Mesenchymal stem cell (in vitro differentiated cells and primary cell): ENCODE data around the gene TMEM184B.

Source experiments
- DNase-seq: peaks from one replicate; pipeline ENCODE4 v3.0.0-alpha.2; 2013
- H2AFZ ChIP-seq: one replicate; pipeline ENCODE4 v1.6.1; 2013; ENCODE audit warnings: low read depth, mild to moderate bottlenecking, control low read depth, inconsistent platforms, low read length, moderate library complexity
- H2AK5ac ChIP-seq: 2 replicates; pipeline ENCODE4 v1.6.1; 2013; ENCODE audit warnings: low read length, moderate library complexity, mild to moderate bottlenecking, inconsistent platforms; ENCODE audit not compliant: severe bottlenecking
- H2BK120ac ChIP-seq: one replicate; pipeline ENCODE4 v1.6.1; 2013; ENCODE audit warnings: low read depth, mild to moderate bottlenecking, inconsistent platforms, low read length, moderate library complexity
- H2BK12ac ChIP-seq, 2 experiments: one replicate each; pipeline ENCODE4 v1.6.1; 2013; ENCODE audit warnings: inconsistent platforms in 2 of 2, low read length in 2 of 2, mild to moderate bottlenecking in 2 of 2, moderate library complexity in 2 of 2, control low read depth in 1 of 2
- H2BK15ac ChIP-seq: one replicate; pipeline ENCODE4 v1.6.1; 2013; ENCODE audit warnings: mild to moderate bottlenecking, low read depth, inconsistent platforms; ENCODE audit not compliant: poor library complexity, severe bottlenecking
- H2BK5ac ChIP-seq: 2 replicates; pipeline ENCODE4 v1.6.1; 2013; ENCODE audit warnings: low read depth, mild to moderate bottlenecking, low read length, control low read depth, inconsistent platforms; ENCODE audit not compliant: poor library complexity, severe bottlenecking
- H3K14ac ChIP-seq, 2 experiments: one replicate each; pipeline ENCODE4 v1.6.1; 2013; ENCODE audit warnings: inconsistent platforms in 2 of 2, low read length in 2 of 2, control low read depth in 1 of 2, mild to moderate bottlenecking in 1 of 2, moderate library complexity in 1 of 2
- H3K18ac ChIP-seq, 2 experiments: one replicate each; pipeline ENCODE4 v1.6.1; 2013; ENCODE audit warnings: inconsistent platforms in 2 of 2, low read length in 2 of 2, control low read depth in 1 of 2, low read depth in 1 of 2, mild to moderate bottlenecking in 1 of 2
- H3K23ac ChIP-seq, 2 experiments: one replicate each; pipeline ENCODE4 v1.6.1; 2013; ENCODE audit warnings: inconsistent platforms in 2 of 2, low read length in 2 of 2, mild to moderate bottlenecking in 2 of 2, moderate library complexity in 2 of 2, control low read depth in 1 of 2
- H3K27ac ChIP-seq: 2 replicates; pipeline ENCODE4 v1.5.1; 2013; ENCODE audit warnings: mild to moderate bottlenecking, moderate library complexity, low read length, control low read depth, inconsistent platforms; ENCODE audit not compliant: poor library complexity, severe bottlenecking
- H3K27me3 ChIP-seq, 2 experiments: 2 replicates each; pipeline versions ENCODE4 v1.6.1 to v1.7.0; 2013; ENCODE audit warnings: low read length in 2 of 2, mild to moderate bottlenecking in 2 of 2, moderate library complexity in 2 of 2, control low read depth in 1 of 2, inconsistent platforms in 1 of 2; ENCODE audit not compliant: control insufficient read depth in 1 of 2, insufficient read depth in 1 of 2
- H3K36me3 ChIP-seq, 2 experiments: 2 replicates each; pipeline versions ENCODE4 v1.6.1 to v1.7.0; 2013; ENCODE audit warnings: low read length in 2 of 2, control low read depth in 1 of 2, inconsistent platforms in 1 of 2, low read depth in 1 of 2, mild to moderate bottlenecking in 1 of 2; ENCODE audit not compliant: insufficient read depth in 2 of 2, control insufficient read depth in 1 of 2
- H3K4ac ChIP-seq, 2 experiments: one replicate each; pipeline ENCODE4 v1.6.1; 2013; ENCODE audit warnings: inconsistent platforms in 2 of 2, low read length in 2 of 2, mild to moderate bottlenecking in 2 of 2, moderate library complexity in 2 of 2, control low read depth in 1 of 2, low read depth in 1 of 2
- H3K4me1 ChIP-seq: 2 replicates; pipeline ENCODE4 v1.6.1; 2013; ENCODE audit warnings: low read depth, low read length, control low read depth; ENCODE audit not compliant: control insufficient read depth, insufficient read depth
- H3K4me2 ChIP-seq: 2 replicates; pipeline ENCODE4 v1.6.1; 2013; ENCODE audit warnings: low read length, mild to moderate bottlenecking, inconsistent platforms; ENCODE audit not compliant: poor library complexity, severe bottlenecking
- H3K4me3 ChIP-seq, 2 experiments: 2 replicates each; pipeline versions ENCODE4 v1.5.1 to v1.7.0; 2013; ENCODE audit warnings: low read length in 2 of 2, mild to moderate bottlenecking in 2 of 2, control low read depth in 1 of 2, low read depth in 1 of 2; ENCODE audit not compliant: insufficient read depth in 1 of 2
- H3K79me1 ChIP-seq: replicated peaks from 2 replicates; pipeline ENCODE4 v1.6.1; 2013; ENCODE audit warnings: mild to moderate bottlenecking, control low read depth, low read length, inconsistent platforms; ENCODE audit not compliant: poor library complexity, severe bottlenecking
- H3K9ac ChIP-seq: 2 replicates; pipeline ENCODE4 v1.7.0; 2013; ENCODE audit warnings: mild to moderate bottlenecking, low read length, moderate library complexity
- H3K9me3 ChIP-seq: 2 replicates; pipeline ENCODE4 v1.7.0; 2013; ENCODE audit warnings: mild to moderate bottlenecking, low read length; ENCODE audit not compliant: control insufficient read depth
- H4K8ac ChIP-seq: one replicate; pipeline ENCODE4 v1.6.1; 2013; ENCODE audit warnings: inconsistent platforms, mild to moderate bottlenecking, low read length, moderate library complexity
- H4K91ac ChIP-seq: one replicate; pipeline ENCODE4 v1.6.1; 2013; ENCODE audit warnings: mild to moderate bottlenecking, low read length, inconsistent platforms
- WGBS: methylation state at CpG from one replicate; pipeline ENCODE4 v1.1.7; 2013; ENCODE audit warnings: mixed read lengths; 5-methylcytosine and 5-hydroxymethylcytosine counted together

The TMEM184B gene

GRCh38 chr22:38315823-38316363, 43.1 kb upstream of the TMEM184B start:
- H2BK12ac ChIP-seq, result peak overlapping the region in 1 of 2 experiments; percentile 81

GRCh38 chr22:38314933-38315822, 42.4 kb upstream of the TMEM184B start:
- H3K4me2 ChIP-seq, result peak overlapping the region; percentile 64
- peak; percentile 47 for DNase-seq
- H3K79me1 ChIP-seq, result no peaks in the 10 kb centered on the region
- peak overlapping the region; percentile 69 to 75 for H3K4ac ChIP-seq
- H3K27me3 ChIP-seq, result no peaks in the 10 kb centered on the region
- peak overlapping the region; percentile 58 to 93 for H3K18ac ChIP-seq
- peaks cover 59% of the 10 kb centered on the region for H3K4me1 ChIP-seq
- H3K14ac ChIP-seq, result peak overlapping the region in 1 of 2 experiments; percentile 63
- WGBS, result 35% methylated on average over 21 of the region's 21 CpGs
- H4K91ac ChIP-seq, result peak overlapping the region; percentile 67
- H2BK5ac ChIP-seq, result no peak overlapping the region
- H3K27ac ChIP-seq, result peak overlapping the region; percentile 75
- H2BK120ac ChIP-seq, result peak overlapping the region; percentile 73
- H2BK12ac ChIP-seq, result peak overlapping the region; percentile 41 to 61
- no peak overlapping the region for H4K8ac ChIP-seq
- peak overlapping the region; percentile 58 to 90 for H3K4me3 ChIP-seq
- no peaks in the 10 kb centered on the region for H3K9me3 ChIP-seq
- H2BK15ac ChIP-seq, result no peak overlapping the region
- H3K23ac ChIP-seq, result peak overlapping the region in 1 of 2 experiments; percentile 28
- H2AFZ ChIP-seq, result no peak overlapping the region
- peak overlapping the region; percentile 8 for H2AK5ac ChIP-seq
- peak overlapping the region; percentile 97 for H3K9ac ChIP-seq
- peaks cover 25 to 37% of the 10 kb centered on the region in 2 experiments for H3K36me3 ChIP-seq

More at GRCh38 chr22:38315823-38316363, 43.1 kb upstream of the TMEM184B start:
- no peak overlapping the region for H4K8ac ChIP-seq
- H2AK5ac ChIP-seq, result peak overlapping the region; percentile 50
- no peak for DNase-seq
- H3K36me3 ChIP-seq, result peaks cover 21 to 30% of the 10 kb centered on the region in 2 experiments
- H3K4me3 ChIP-seq, result peak overlapping the region; percentile 58 to 90
- H2BK120ac ChIP-seq, result peak overlapping the region; percentile 15
- H3K27me3 ChIP-seq, result no peaks in the 10 kb centered on the region
- H4K91ac ChIP-seq, result no peak overlapping the region
- no peaks in the 10 kb centered on the region for H3K9me3 ChIP-seq
- H3K18ac ChIP-seq, result peak overlapping the region; percentile 88 to 93
- H2AFZ ChIP-seq, result no peak overlapping the region
- no peak overlapping the region for H2BK15ac ChIP-seq
- peak overlapping the region; percentile 64 for H3K4me2 ChIP-seq
- H3K27ac ChIP-seq, result peak overlapping the region; percentile 75
- peak overlapping the region; percentile 78 to 91 for H3K4ac ChIP-seq
- no peak overlapping the region for H2BK5ac ChIP-seq
- H3K79me1 ChIP-seq, result no peaks in the 10 kb centered on the region
- 4% methylated on average over 12 of the region's 12 CpGs for WGBS
- peak overlapping the region; percentile 97 for H3K9ac ChIP-seq
- H3K14ac ChIP-seq, result no peak overlapping the region
- peaks cover 51% of the 10 kb centered on the region for H3K4me1 ChIP-seq
- H3K23ac ChIP-seq, result no peak overlapping the region

- peaks cover 65% of the 10 kb centered on the region for H3K4me1 ChIP-seq
- H3K14ac ChIP-seq, result peak overlapping the region in 1 of 2 experiments; percentile 38
- no peaks in the 10 kb centered on the region for H3K79me1 ChIP-seq
- peak overlapping the region; percentile 67 for H4K91ac ChIP-seq
- H3K27ac ChIP-seq, result peak overlapping the region; percentile 75
- H2BK15ac ChIP-seq, result peak overlapping the region; percentile 6
- H3K36me3 ChIP-seq, result peaks cover 26 to 43% of the 10 kb centered on the region in 2 experiments
- no peaks in the 10 kb centered on the region for H3K27me3 ChIP-seq
- H3K4ac ChIP-seq, result peak overlapping the region; percentile 27 to 30
- H2AFZ ChIP-seq, result no peak overlapping the region
- peak overlapping the region; percentile 8 for H2AK5ac ChIP-seq
- 65% methylated on average over 23 of the region's 23 CpGs for WGBS
- peak overlapping the region; percentile 97 for H3K9ac ChIP-seq
- H3K4me2 ChIP-seq, result peak overlapping the region; percentile 70
- peak overlapping the region in 1 of 2 experiments; percentile 90 for H3K4me3 ChIP-seq
- H2BK120ac ChIP-seq, result peak overlapping the region; percentile 73
- H4K8ac ChIP-seq, result peak overlapping the region; percentile 46
- H3K23ac ChIP-seq, result peak overlapping the region in 1 of 2 experiments; percentile 28
- peak overlapping the region; percentile 58 to 93 for H3K18ac ChIP-seq
- H2BK5ac ChIP-seq, result no peak overlapping the region
- peak overlapping the region in 1 of 2 experiments; percentile 80 for H2BK12ac ChIP-seq
- H3K9me3 ChIP-seq, result no peaks in the 10 kb centered on the region
- DNase-seq, result peak; percentile 66
Measured at GRCh38 chr22:38314051-38314932, 41.5 kb upstream of the TMEM184B start.
